Measurements from ENCODE around the gene CEP78. TPM values are rescaled to one million over a fixed set of nuclear protein-coding genes. Genes with fewer than 3 reads are reported as not detected.

Gene CEP78
- total RNA-seq, 1 experiment from 2014 or later = 17.8 TPM

DNA sequence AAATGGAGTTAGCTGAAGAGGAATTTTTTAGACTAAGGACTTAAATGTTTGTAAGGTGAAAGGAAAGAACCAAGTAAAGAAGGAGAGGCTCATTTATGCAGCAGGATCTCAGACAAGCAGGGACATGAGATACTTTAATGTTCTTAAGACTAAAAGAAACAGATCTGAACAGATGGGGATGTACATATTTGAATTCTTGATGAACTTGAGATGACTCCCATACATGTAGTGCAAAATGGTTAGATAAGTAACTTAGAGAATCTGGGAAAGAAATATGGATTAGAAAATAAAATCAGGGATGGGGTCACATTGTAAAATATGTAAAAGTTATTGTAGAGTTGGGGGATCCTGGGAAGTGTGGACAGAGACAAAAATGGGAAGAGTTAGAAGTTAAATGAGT is 33.9 kb downstream of the CEP78 start:
- ChIA-PET POLR2A (interaction anchor here (0.9 to 1.1 kb wide), 2 partner anchors 8 to 27 kb away, joined by 3 to 6 read pairs; partner anchors contain the start of gene PSAT1), CTCF (interaction anchor here (0.6 kb wide), 2 partner anchors 30 to 100 kb away, joined by 3 read pairs; no protein-coding TSS in a partner anchor)
- TF ChIP-seq, protein P1, sequence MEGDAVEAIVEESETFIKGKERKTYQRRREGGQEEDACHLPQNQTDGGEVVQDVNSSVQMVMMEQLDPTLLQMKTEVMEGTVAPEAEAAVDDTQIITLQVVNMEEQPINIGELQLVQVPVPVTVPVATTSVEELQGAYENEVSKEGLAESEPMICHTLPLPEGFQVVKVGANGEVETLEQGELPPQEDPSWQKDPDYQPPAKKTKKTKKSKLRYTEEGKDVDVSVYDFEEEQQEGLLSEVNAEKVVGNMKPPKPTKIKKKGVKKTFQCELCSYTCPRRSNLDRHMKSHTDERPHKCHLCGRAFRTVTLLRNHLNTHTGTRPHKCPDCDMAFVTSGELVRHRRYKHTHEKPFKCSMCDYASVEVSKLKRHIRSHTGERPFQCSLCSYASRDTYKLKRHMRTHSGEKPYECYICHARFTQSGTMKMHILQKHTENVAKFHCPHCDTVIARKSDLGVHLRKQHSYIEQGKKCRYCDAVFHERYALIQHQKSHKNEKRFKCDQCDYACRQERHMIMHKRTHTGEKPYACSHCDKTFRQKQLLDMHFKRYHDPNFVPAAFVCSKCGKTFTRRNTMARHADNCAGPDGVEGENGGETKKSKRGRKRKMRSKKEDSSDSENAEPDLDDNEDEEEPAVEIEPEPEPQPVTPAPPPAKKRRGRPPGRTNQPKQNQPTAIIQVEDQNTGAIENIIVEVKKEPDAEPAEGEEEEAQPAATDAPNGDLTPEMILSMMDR (IDR thresholded peaks at IDR 0.05; ENCODE audit: unreplicated experiment) = no peak
- DNase-seq (ENCODE audit: unreplicated experiment) = no peak
- Mint-ChIP-seq H3K27me3 (ENCODE audit: insufficient read depth, unreplicated experiment) (no peaks in the 10 kb centered on the region), H3K36me3 (ENCODE audit: insufficient read depth, unreplicated experiment) (peaks cover 17% of the 10 kb centered on the region), H3K9me3 (ENCODE audit: unreplicated experiment) (no peaks in the 10 kb centered on the region), H3K4me3 (ENCODE audit: unreplicated experiment) (no peak overlapping the region), H3K4me1 (ENCODE audit: insufficient read depth, unreplicated experiment) (no peaks in the 10 kb centered on the region), H3K27ac (ENCODE audit: low read depth, unreplicated experiment) (no peak overlapping the region)
- intact Hi-C loops (cut with micrococcal nuclease) = no loop called here
- no TSS peak for BruUV-seq (replicated peaks)

DNA sequence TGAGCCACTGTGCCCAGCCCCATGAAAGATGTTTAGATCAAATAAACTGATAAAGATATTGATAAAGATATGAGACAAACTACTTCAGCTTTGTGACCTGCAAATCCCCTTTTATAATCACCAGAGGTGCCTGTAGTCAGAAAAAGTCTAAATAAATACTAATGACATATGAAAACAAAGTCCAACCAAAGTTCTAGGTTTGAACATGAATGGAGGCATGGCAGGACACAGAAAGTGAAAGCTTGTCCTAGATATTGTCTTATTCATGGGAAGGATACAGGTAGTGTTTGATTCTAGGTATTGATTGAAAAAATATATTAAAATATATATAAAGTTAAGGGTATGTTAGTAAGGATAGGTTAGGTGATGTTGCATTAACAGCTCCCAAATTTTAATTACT is 36.4 kb downstream of the CEP78 start:
- ChIA-PET POLR2A (interaction anchor here (1.3 to 4.2 kb wide), 3 partner anchors 9 to 25 kb away, joined by 3 to 44 read pairs (median 5); partner anchors contain the start of gene PSAT1), CTCF (interaction anchor here (0.6 to 2.1 kb wide), 5 partner anchors 24 to 98 kb away, joined by 3 to 5 read pairs (median 3); partner anchors contain the start of gene PSAT1)
- H3K27ac Mint-ChIP-seq (ENCODE audit: low read depth, unreplicated experiment) = peak overlapping the region; percentile 40
- intact Hi-C loops (cut with micrococcal nuclease) = no loop called here
- H3K27me3 Mint-ChIP-seq (ENCODE audit: insufficient read depth, unreplicated experiment) = no peaks in the 10 kb centered on the region
- TF ChIP-seq, protein P1 (IDR thresholded peaks at IDR 0.05; ENCODE audit: unreplicated experiment) = no peak
- H3K4me3 Mint-ChIP-seq (ENCODE audit: unreplicated experiment) = no peak overlapping the region
- H3K9me3 Mint-ChIP-seq (ENCODE audit: unreplicated experiment) = no peaks in the 10 kb centered on the region
- no peaks in the 10 kb centered on the region for H3K4me1 Mint-ChIP-seq (ENCODE audit: insufficient read depth, unreplicated experiment)
- DNase-seq (ENCODE audit: unreplicated experiment) = no peak
- no TSS peak for BruUV-seq (replicated peaks)
- peaks cover 10% of the 10 kb centered on the region for H3K36me3 Mint-ChIP-seq (ENCODE audit: insufficient read depth, unreplicated experiment)

DNA sequence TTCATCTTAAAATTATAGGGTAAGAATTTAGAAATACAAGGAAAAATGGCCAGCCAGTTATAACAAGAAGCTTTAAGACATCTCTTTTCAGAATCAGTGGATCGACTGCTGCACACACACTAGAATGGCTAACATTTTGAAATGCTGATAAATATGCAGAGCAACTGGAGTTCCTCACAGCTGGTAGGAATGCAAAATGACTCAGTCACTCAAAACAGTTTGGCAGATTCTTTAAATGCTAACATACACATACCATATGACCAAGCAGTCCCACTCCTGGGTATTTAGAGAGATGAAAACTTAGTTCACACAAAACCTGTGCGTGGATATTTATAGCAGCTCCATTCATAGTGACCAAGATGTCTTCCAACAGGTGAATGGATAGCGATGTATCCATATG is 37.9 kb downstream of the CEP78 start:
- H3K27me3 Mint-ChIP-seq (ENCODE audit: insufficient read depth, unreplicated experiment) = no peaks in the 10 kb centered on the region
- no peak overlapping the region for H3K4me3 Mint-ChIP-seq (ENCODE audit: unreplicated experiment)
- no peaks in the 10 kb centered on the region for H3K9me3 Mint-ChIP-seq (ENCODE audit: unreplicated experiment)
- BruUV-seq (replicated peaks) = no TSS peak
- peaks cover 13% of the 10 kb centered on the region for H3K4me1 Mint-ChIP-seq (ENCODE audit: insufficient read depth, unreplicated experiment)
- CTCF ChIA-PET = interaction anchor here (0.7 to 2.5 kb wide), 6 partner anchors 13 to 96 kb away, joined by 3 to 19 read pairs (median 5); partner anchors contain the start of gene PSAT1
- H3K27ac Mint-ChIP-seq (ENCODE audit: low read depth, unreplicated experiment) = no peak overlapping the region
- intact Hi-C loops (cut with micrococcal nuclease) = no loop called here
- no peak for DNase-seq (ENCODE audit: unreplicated experiment)
- TF ChIP-seq, protein P1 (IDR thresholded peaks at IDR 0.05; ENCODE audit: unreplicated experiment) = no peak
- H3K36me3 Mint-ChIP-seq (ENCODE audit: insufficient read depth, unreplicated experiment) = no peaks in the 10 kb centered on the region
- POLR2A ChIA-PET = interaction anchor here (1.2 to 4.2 kb wide), 2 partner anchors 12 to 23 kb away, joined by 6 to 44 read pairs; partner anchors contain the start of gene PSAT1

DNA sequence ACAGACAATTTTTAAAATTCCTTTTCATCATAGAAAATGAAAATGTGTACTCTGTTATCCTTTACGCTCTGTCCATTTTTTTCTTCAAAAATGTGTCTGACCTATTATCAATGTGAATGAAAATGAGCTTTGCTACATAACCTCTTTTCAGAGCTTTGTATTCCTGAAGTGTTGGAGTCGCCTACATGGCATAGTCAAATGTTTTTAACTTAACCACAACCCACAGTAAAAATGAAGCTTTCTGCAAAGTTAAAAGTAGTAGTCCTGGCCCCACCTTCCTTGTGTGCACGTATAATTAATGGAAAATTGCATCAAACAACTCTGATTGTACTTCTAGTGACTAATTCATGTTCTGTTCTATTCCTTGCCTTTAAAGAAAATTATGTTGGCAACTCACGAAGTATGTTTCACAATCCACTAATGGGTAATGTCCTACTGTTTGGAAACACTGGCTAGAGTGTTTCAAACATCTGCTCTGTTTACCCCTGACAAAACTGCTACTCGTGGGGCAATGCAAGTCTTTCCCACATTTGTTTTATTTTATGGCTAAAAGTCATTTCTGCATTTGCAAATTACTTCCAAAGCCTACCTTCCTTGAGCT is 42.4 kb downstream of the CEP78 start:
- peak; percentile 90 for DNase-seq (ENCODE audit: unreplicated experiment)
- H3K27ac Mint-ChIP-seq (ENCODE audit: low read depth, unreplicated experiment) = peak overlapping the region; percentile 95
- H3K9me3 Mint-ChIP-seq (ENCODE audit: unreplicated experiment) = no peaks in the 10 kb centered on the region
- ChIA-PET POLR2A (interaction anchor here (0.8 to 4.4 kb wide), 12 partner anchors 9 to 42 kb away, joined by 3 to 116 read pairs (median 8); partner anchors contain the start of genes CEP78 and PSAT1), CTCF (interaction anchor here (0.5 to 3.1 kb wide), 11 partner anchors 10 to 1138 kb away, joined by 3 to 32 read pairs (median 4); partner anchors contain the start of gene PSAT1)
- H3K27me3 Mint-ChIP-seq (ENCODE audit: insufficient read depth, unreplicated experiment) = no peaks in the 10 kb centered on the region
- intact Hi-C loops (cut with micrococcal nuclease) = loop anchor here (1.0 kb wide), 1 partner anchor 19 kb away; the partner anchor contains the start of gene PSAT1
- BruUV-seq (replicated peaks) = no TSS peak
- TF ChIP-seq, protein P1 (IDR thresholded peaks at IDR 0.05; ENCODE audit: unreplicated experiment) = no peak
- no peaks in the 10 kb centered on the region for H3K36me3 Mint-ChIP-seq (ENCODE audit: insufficient read depth, unreplicated experiment)
- peak overlapping the region; percentile 8 for H3K4me3 Mint-ChIP-seq (ENCODE audit: unreplicated experiment)
- peaks cover 20% of the 10 kb centered on the region for H3K4me1 Mint-ChIP-seq (ENCODE audit: insufficient read depth, unreplicated experiment)

All from MCF 10A (cell line).